ENCODE results near the gene MMP24.
A peak's percentile ranks its signal among the peaks of the same experiment; 100 is the strongest.
"Not testable (repeated sequence)": the region's sequence is repeated elsewhere in the genome, so short reads cannot be mapped to it uniquely, and the experiment has no call there.

The MMP24 gene

DNA sequence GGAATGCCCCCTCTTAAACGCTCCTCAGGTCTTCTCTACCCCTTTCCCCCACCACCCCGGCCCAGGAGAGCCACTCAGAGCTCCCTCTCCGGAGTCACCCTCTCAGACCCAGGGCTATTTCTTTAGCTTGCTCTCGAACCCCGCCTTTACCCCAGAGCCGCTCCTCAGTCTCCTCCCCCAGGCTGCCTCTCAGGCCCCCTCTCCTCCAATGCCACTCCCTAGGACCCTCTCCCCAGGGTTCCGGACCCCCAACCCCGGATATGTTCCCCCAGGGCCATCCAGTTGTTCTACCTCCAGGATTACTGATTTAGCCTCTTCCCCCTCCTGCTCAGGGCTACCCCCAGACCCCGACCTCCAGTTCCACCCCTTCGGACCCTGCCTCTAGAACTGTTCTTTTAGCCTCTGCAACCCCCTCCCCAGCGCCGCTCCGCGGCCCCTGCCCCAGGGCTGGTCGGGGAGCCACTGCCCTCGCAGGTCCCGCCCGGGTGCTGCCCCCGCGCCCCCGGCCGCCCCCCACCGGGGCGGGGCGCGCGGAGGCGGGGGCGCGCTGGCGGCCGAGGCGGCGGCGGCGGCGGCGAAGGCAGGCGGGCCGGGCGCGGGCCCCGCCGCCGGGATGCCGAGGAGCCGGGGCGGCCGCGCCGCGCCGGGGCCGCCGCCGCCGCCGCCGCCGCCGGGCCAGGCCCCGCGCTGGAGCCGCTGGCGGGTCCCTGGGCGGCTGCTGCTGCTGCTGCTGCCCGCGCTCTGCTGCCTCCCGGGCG, at the start of gene MMP24:
MMP24 (plus strand) TSS at position 565 of the 758 bp plus-strand sequence; CDS start at position 614, 49 bp downstream.
- DNase-seq, result peak; percentile 13

DNA sequence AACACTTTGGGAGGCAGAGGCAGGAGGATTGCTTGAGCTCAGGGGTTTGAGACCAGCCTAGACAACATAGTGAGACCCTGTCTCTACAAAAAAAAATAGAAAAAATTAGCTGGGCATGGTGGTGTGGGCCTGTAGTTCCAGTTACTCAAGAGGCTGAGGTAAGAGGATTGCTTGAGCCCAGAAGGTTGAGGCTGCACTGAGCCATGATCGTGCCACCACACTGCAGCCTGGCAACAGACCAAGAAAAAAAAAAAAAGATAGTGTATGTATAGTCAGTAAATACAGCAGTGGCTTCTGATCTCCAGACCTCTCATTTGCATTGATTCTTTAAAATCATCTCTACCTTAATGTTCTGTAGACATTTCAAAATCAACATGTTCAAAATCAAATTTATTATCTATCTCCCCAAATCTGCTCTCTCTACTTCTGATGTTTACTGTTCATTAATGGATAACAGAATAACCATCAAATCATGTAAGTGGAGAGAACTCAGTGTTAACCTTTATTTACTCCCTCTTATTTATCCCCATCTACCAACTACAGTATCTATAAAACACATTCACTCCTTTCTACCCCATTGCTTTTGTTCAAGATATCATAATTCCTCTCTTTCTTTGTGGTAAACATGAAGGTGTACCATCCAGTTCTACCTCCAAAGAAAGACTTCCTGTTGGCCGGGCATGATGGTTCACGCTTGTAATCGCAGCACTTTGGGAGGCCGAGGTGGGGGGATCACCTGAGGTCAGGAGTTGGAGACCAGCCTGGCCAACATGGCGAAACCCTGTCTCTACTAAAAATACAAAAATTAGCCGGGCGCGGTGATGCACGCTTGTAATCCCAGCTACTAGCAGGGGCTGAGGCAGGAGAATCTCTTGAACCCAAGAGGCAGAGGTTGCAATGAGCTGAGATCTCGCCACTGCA, 46.9 kb upstream of the MMP24 start:
- no peak for DNase-seq

DNA sequence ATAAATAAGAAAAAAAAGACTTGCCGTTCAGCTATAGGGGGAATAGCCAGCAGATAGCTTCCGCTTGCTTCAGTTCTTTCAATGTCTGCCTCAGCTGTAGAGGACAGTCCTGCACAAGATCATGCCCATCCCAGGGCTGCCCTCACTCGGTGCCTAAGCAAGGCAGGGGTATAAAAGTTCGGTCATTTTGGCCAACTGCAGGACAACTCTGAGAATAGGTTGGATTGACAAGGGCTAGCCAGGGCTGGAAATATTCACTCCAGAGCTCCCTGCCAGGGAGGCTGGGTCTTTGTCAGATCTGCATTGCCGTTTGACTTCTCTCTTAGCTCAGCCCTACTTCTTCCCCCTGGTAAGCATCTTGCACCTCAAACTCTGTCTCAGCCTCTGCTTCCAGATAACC, 46.2 kb upstream of the MMP24 start:
- DNase-seq, result no peak

DNA sequence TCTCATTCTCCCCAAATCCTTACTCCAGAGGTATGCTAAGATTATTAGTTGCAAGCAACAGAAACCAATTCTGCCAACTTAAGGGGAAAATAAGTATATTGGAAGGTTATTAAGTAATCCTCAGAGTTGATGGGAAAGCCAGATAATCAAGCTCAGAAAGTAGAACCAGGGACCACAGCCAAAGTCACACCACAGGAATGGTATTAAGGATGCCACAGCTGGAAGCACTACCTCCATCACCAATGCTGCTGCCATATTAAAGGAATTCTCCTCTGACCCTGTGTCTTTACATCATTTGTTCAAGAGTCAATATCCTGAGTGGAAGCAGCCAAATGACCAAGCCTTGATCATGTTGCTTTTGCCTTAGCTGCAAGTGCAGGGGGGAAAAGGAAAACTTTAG, 44.8 kb upstream of the MMP24 start:
- no peak for DNase-seq

DNA sequence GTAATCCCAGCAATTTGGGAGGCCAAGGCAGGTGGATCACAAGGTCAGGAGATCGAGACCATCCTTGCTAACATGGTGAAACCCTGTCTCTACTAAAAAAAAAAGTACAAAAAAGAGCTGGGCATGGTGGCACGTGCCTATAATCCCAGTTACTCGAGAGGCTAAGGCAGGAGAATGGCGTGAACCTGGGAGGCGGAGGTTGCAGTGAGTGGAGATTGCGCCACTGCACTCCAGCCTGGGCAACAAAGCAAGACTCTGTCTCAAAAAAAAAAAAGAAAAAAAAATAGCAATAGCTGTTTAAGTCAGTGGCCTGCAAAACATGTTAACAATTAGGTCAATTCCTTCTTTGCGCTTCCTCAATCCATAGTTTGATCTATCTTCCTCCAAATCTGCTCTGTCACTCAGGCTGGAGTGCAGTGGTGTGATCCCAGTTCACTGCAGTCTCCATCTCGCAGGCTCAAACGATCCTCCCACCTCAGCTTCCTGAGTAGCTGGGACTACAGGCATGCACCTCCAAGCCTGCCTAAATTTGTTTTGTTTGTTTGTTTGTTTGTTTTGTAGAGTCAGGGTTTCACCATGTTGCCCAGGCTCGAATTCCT, 39.7 kb upstream of the MMP24 start:
- DNase-seq, result not testable (repeated sequence)

DNA sequence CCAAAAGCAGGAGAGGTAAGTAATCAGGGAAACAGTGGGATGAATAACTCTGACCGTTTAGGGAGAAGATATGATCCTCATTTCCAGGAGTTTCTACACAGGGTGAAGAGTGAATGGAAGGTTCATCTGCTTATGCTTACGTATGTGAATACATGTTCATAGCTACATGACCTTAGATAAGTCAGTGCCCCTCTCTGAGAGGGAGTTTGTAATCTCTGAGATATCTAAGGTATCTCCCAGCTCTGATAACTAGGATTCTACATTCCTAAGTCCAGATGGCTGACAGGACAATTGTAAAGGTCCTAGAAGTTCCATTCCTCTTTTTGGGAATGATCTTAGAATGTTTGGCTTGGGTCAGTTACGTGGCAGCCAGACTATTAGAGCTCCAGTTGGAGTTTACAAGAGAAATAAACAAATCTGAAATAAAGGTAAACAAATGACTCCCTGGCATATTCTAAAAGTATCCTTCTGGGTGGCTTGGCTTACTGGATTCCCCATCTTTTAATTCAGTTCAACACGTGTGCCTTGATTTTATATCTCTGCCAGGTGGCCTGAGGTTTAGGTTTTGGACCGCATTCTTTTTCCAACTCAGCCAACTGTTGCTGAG, 38.8 kb upstream of the MMP24 start:
- DNase-seq, result no peak

DNA sequence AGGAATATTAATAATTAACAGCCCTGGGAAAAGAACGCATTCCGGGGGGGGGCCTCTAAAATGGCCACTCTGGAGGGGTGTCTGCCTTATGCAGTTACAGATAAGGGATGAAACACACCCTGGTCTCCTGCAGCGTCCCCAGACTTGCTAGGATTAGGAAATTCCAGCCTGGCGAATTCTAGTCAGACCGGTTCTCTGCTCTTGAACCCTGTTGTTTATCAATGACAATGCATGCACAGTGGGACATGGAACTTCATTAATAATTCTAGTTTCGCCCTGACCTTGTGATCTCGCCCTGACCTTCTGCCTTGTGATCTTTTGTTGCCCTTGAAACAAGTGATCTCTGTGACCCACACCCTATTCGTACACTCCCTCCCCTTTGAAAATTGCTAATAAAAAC, 37.3 kb upstream of the MMP24 start:
- DNase-seq, result not testable (repeated sequence)

DNA sequence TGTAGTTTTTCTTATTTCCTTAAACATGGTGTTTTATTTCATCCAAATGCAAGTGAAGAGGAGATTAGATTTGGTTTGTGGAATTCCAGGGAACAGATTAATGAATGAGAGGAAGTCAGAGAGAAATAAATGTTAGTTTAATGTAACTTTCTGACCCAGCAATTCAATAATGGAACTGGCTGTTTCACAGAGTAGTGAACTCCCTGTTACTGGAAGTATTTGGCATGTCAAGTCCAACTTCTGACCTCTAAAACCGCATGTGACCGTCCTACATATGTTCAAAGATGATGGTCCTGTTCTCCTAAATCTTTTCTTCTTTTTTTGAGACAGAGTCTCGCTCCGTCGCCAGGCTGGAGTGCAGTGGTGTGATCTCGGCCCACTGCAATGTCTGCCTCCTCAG, 35.9 kb upstream of the MMP24 start:
- no peak for DNase-seq

DNA sequence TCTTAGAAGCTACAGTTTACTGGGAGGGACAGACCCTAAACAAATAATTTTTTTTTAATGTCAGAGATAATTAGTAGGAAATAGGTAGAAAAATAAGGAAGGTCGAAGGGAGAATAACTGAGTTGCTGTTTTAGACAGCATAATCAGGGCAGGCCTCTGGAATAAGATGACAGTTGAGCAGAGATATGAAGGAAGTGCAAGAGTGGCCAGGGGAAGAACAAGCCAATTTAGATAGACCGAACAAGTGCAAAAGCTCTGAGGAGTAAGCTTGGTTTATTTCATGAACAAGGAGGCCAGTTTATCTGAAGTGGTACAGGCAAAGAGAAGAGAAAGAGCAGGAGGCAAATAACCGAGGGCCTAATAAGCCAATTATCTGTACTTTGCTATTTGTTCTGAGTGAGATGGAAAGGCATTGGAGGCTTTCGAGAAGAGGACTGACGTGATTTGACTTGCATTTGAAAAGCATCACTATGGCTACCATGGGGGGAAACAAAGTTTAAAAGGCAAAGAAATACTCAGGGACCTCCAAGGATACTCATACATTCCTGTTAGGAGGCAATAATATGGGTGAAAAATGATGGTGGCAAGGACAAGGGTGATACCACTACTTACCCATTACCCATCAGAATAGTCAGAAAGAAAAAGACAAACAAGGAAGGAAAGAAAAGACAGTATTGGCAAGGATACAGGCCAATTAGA, 34.9 kb upstream of the MMP24 start:
- DNase-seq, result no peak

DNA sequence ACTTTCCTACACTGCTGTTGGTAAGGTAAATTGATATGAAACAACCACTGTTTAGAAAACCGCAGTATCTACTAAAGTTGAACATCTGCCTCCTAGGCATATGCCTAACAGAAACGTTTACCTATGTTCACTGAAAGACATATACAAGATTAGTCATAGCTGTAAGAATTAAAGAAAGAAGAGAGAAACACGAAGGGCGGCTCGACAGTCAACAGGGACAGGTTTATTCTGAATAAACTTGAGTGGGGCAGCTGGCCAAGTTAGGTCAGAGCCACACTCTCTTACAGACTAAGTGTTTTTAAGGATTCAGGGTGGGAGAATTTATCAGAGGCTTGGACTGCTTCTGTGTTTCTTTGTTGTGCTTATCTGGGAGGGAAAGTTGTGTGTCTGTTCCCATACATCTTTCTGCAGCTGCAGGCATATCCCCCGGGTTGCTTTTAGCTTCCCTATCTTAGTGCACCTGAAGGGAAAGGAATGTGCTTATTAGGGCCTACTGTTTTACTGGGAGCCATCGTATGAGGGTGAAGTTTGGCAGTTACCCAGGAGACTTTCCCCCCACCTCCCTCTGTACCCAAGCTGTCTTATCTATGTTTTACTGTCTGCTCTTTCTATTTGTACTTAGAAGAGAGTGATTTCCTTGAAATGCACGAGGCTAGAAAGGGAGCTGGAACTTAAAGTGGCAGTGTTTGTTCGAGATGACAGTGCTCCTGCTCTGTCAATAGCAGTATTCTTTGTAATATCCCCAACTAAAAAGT, 34.2 kb upstream of the MMP24 start:
- no peak for DNase-seq

DNA sequence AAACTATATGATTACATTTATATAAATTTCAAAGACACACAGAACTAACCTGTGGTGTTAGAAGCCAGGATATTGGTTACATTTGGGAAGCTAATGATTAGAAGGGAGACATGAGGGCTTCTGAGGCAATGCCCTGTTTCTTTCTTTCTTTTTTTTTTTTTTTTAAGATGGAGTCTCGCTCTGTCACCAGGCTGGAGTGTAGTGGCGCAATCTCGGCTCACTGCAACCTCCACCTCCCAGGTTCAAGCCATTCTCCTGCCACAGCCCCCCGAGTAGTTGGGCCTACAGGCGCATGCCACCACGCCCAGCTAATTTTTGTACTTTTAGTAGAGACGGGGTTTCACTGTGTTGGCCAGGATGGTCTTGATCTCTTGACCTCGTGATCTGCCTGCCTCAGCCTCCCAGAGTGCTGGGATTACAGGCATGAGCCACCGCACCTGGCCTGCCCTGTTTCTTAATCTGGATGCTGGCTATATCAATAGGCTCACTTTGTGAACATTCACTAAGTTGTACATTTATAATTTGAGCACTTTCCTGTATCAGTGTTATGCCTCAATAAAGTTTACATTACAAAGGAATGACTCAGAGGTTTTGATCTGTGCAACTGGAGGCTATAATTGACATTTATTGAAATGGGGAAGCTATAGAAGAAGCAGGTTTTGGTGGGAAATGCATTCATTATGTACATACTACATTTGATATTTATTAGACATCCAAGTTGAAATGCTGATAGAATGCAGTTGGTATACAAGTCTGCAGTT, 33.3 kb upstream of the MMP24 start:
- not testable (repeated sequence) for DNase-seq

DNA sequence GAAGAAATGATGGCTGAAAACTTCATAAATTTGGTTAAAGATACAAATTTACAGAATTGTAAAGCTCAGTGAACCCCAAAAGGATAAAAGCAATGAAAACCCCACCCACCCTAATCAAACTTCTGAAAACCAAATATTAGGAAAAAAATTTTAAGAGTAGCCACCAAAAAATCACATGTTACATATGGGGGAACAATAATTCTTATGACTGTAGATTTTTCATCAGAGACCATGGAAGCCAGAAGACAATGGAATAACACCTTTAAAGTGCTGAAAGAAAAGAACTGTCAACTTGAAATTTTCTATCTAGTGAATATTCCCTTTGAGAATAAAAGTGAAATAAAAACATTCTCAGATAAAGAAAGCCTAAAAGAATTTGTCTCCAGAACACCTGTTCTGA, 30.2 kb upstream of the MMP24 start:
- no peak for DNase-seq

DNA sequence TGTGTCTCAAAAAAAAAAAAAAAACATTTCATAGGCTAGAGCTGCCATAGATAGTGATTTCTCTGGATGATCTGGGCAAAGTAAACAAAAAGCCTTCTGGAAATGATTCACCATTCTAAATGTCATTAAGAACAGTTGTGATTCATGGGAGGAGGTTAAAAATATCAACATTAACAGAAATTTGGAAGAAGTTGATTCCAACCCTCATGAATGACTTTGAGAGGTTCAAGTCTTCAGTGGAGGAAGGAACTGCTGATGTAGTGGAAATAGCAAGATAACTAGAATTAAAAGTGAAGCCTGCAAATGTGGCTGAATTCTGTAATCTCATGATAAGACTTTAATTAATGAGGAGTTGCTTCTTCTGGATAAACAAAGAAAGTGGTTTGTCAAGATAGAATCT, 26.8 kb upstream of the MMP24 start:
- no peak for DNase-seq

DNA sequence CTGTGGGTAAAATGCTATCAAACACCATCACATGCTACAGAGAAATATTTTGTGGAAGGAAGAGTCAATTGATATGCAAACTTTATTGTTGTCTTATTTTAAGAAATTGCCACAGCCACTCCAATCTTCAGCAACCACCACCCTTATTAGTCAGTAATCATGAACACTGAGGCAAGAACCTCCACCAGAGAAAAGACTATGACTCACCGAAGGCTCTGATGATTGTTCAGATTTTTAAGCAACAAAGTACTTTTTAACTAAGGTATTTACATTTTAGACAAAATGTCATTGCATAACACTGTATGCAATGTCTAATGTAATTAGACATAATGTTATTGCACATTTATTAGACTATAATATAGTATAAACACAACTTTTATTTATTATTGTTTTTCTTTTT, 26.2 kb upstream of the MMP24 start:
- DNase-seq, result no peak

DNA sequence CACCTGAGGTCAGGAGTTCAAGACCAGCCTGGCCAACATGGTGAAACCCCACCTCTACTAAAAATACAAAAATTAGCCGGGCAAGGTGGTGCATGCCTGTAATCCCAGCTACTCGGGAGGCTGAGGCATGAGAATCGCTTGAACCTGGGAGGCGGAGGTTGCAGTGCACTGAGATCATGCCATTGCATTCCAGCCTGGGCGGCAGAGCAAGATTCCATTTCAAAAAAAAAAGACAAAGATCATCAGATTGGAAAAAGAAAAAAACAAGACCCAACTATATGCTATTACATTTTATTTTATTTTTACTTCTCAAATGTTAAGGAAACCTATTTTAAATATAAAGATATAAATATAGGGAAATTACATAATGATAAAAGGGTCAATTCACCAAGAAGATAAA, 25.0 kb upstream of the MMP24 start:
- DNase-seq, result not testable (repeated sequence)

DNA sequence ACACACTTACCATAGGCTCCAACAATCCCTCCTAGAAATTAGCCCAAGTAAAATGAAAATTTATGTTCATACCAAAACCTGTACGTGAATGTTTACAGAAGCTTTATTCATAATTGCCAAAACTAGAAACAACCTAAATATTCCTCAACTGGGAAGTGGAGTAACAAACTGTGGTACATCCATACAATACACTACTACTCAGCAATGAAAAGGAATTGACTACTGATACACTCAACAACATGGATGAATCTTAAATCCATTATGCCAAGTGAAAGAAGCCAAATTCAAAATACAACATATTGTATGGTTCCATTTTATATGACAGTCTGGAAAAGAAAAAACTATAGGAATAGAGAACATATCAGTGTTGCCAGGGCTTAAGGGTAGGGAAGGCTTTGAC, 19.7 kb upstream of the MMP24 start:
- DNase-seq, result no peak

DNA sequence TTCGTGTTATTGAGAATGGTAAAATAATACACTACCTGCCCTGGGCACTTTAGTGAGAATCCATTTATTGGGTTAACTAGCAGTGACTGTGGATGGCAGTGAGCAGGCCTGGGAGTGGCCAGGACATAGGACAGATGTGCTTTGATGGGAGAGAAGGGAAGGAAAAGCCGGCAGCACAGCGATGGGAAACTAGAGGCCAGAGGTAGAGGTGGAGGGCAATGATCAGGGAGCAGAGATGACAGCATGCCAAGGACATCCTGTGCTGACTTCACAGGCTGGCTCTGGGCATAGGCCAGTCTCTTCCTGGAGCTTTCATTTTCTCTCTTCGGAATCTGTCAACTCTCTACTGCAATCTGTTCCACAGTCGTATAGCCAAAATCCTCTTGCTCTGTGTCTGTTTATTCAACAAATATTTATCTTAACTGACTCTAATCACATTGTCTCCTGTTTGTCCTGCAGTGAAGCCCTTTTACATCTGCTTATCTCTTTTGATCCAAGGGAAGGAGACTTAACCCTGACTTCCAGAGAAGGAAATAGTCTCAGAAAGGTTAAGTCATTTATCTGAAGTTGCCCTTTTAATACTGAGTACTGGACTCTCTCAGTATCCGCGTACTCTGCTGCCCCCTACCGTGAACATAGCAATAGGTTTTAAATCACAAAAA, 18.4 kb upstream of the MMP24 start:
- peak; percentile 50 for DNase-seq

DNA sequence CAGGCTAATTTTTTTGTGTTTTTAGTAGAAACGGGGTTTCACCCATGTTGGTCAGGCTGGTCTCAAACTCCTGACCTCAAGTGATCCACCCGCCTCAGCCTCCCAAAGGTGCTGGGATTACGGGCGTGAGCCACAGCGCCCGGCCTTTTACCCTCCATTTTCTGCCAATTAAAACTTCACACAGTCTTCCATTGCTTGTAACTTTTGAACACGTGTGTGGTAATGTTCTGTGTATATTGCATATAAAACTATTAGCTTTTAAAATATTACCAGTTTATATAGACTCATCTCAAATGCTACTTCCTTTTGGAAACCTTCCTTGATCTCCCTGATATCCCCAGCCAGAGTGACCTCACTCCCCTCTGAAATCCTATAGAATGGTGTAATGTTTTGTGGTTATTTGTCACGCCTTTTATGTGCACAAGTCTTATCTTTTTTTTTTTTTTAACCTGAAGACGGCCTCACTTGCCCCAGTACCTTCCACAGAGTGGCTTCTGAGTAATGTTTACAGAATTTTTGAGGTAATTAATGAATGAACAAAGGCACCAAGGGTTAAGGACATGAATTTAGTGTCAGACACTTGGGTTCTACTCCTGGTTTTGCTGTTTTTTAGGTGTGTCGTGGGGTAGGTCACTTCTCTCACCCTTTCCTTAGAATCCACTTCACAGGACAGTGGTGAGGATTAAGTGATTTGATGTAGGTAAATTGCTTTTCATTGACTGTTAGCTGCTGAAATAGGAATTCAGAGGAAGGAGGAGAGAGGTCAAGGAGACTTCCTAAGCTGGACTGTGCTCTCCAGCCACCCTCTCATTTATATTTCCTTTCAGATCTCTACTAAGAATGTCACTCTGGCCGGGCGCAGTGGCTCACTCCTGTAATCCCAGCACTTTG, 11.2 kb upstream of the MMP24 start:
- DNase-seq, result no peak

DNA sequence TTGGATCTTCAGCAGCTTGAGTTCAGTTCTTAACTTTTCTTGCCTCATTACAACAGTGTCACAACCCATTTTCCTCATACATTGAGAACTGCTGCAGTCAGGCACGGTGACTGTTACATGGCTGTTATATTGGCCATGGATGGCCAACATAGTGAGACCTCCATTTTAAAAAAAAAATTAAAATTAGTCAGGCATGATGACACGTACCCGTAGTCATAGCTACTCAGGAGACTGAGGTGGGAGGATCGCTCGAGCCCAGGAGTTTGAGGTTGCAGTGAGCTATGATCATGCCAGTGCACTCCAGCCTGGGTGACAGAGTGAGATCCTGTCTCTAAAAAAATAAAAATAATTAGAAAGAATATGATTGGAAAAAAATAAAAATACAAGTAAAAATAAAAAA, 9.9 kb upstream of the MMP24 start:
- no peak for DNase-seq
